Measurements from ENCODE around the gene TMTC2.
"Not testable (repeated sequence)": the region's sequence is repeated elsewhere in the genome, so short reads cannot be mapped to it uniquely, and the experiment has no call there.

TMTC2 gene

GRCh38 chr12:82800185-82800584 lies 113.5 kb downstream of the TMTC2 start:
- FAIRE-seq: no peak

DNA sequence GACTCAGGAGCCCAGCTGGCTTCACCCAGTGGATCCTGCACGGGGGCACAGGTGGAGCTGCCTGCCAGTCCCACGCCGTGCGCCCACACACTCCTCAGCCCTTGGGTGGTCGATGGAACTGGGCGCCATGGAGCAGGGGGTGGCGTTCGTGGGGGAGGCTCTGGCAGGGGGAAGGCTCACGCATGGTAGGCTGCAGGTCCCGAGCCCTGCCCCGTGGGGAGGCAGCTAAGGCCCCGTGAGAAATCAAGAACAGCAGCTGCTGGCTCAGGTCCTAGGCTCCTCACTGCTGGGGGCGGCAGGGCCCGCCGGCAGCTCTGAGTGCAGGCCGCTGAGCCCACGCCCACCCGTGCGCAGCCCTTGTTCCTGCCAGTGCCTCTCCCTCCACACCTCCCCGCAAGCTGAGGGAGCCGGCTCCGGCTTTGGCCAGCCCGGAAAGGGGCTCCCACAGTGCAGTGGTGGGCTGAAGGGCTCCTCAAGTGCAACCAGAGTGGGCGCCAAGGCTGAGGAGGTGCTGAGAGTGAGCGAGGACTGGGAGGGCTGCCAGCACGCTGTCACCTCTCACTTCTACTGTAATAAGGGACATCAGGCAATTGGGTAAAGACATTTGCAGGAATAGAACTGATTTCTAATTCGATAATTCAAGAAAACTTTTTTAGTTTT lies 115.4 kb downstream of the TMTC2 start:
- FAIRE-seq: no peak

- no peak for FAIRE-seq
Observed at GRCh38 chr12:82803201-82803600, 116.5 kb downstream of the TMTC2 start.

DNA sequence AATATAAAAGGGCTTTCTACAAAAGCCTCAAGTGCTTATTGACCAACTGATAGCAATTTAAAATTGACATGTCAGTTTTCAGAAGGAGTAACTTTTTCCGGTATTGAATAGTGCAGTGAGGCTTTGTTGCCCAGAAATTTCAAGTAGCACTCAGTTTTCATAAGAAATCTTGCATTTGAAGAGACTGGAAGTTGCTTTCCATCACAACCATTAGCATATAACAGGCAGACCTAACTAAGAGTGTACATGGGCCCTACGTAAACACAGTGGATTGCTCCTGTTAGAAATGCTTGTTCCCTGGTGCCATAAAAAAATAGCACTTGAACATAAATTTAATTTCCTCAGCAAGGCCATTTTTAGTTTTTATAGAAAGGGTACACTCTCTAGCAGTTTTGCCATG lies 117.9 kb downstream of the TMTC2 start:
- no peak for FAIRE-seq

GRCh38 chr12:82805004-82805403 lies 118.3 kb downstream of the TMTC2 start:
- not testable (repeated sequence) for FAIRE-seq

DNA sequence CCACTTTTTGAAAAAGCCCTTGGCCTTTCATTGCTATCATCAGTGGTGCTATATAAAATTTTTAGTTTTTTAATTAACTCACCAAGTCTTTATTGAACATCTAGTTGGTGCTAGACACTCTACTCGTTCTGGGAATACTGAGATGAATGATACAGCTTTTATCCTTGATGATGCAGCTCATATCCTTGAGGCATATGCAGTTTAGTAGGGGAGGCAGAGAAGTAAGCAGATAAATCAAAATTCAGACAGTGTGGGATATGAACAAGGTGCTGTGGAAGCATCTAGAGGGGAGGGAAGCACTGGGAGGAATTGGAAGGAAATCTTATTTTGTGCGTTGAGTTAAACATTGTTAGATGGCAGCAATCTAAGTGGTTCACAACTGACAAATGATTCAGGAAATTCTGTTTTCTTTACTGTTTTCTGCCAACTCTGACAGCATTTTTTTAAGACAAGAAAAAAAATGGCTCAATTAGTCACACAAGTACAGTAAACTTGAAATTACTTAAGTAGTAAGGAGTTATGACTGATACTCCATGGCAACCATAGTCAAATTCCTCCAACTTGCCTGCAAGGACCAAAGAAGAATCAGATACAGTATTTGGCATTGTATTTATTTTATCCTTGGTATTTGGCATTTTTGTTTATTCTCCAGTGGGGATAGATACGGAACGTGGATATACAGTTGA lies 119.2 kb downstream of the TMTC2 start:
- no peak for FAIRE-seq

DNA sequence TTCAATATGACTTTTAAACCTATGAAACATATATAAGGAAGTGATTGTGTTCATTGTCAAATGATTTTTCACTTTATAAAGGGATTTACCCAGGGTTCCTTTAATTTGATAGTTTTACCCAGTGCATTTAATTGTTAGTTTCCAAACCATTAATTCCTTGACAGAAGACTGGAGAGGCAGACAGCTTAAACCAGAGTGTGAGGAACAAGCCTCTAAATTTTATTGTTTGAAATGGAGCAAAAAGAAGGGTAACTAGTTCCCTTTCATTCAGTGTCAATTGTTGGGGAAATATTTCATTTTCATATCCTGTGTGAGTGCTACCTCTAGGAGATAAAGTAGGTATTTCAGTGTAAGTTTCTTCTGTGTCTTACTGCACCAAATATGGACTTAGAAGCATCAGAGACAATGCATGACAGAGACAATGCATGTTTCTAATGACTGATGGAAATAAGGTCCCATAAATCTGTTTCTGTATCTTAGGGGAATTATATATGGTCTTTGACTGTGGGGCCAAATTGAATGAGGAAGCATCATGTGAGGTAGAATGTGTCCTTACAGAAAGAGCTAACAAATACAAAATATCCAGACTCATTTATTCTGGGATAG lies 120.5 kb downstream of the TMTC2 start:
- no peak for FAIRE-seq

GRCh38 chr12:82810568-82810967 lies 123.9 kb downstream of the TMTC2 start:
- no peak for FAIRE-seq

- FAIRE-seq: no peak
Observed at GRCh38 chr12:82817368-82817767, 130.7 kb downstream of the TMTC2 start.

DNA sequence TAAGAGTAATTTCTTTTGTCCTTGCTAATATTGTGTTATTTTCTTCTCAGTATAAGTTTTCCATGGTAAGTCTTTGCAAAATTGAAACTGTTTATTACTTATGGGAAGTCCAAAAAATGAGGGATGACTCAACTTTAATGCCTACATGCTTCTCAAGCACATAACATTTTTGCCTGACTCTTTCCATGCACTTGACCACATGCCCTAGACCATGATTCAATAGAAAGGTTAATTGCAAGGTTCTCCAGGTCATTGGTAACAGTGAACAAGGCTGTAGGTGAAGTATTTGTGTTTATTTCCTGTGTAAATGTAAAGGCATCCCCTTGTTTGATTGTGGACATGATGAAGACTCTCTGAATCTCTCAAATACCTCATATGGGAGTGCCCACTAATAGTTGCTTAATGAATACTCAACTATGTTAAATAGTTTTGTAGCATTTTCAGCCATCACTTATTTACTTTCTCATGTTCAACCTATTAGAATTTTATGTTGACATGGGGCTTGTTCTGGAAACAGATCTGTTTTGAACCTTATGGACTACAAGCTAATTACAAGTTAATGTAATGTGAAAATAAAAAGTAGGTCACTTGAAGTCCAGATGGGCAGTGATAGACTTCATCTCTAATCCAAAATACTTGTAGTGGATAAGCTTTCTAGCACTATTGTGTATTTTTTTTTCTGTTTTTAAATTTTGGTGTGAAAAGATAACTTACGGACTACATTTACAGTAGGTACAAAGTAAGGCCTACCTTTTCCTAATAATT lies 131.7 kb downstream of the TMTC2 start:
- no peak for FAIRE-seq

GRCh38 chr12:82826505-82826904 lies 139.8 kb downstream of the TMTC2 start:
- FAIRE-seq: no peak

DNA sequence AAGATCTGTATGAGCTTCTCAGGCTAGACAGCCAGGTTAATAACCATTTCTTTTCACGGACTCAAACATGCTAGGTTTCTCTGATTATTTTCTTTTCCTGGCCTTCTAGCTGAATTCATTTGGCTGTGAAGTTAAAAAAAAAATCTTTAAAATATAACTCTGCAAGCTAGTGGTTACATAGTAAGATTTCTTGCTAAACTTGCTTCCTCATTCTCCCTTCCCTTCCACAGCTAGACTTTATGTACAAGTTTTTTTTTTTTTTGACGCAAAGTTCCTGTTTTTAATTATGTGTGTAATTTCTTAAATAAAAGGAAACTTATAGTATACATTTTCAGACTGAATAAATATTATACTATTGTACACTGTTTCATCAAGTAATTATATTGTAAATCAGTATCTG lies 145.4 kb downstream of the TMTC2 start:
- FAIRE-seq: no peak

GRCh38 chr12:82832981-82833380 lies 146.3 kb downstream of the TMTC2 start:
- no peak for FAIRE-seq

GRCh38 chr12:82833481-82833880 lies 146.8 kb downstream of the TMTC2 start:
- no peak for FAIRE-seq

GRCh38 chr12:82835217-82835616 lies 148.5 kb downstream of the TMTC2 start:
- no peak for FAIRE-seq

DNA sequence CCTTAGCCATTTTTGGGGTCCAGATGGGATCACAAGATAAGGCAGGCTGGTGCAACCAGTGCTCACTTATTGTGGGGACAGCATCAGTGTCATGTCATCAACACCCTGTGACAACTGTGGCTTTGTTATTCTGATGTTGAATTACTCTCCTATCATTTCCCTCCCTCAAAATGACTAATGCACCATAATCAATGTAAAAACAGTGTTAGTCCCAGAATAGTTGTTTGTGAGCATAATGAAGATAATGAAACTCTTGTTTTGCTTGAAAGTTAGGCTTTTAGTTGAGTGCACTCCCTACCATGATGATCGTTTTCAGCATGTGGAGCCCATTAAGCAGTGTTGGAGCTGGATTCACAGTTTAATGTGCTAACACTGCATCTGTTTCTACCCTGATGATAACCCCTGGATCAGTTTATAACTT lies 151.4 kb downstream of the TMTC2 start:
- no peak for FAIRE-seq

DNA sequence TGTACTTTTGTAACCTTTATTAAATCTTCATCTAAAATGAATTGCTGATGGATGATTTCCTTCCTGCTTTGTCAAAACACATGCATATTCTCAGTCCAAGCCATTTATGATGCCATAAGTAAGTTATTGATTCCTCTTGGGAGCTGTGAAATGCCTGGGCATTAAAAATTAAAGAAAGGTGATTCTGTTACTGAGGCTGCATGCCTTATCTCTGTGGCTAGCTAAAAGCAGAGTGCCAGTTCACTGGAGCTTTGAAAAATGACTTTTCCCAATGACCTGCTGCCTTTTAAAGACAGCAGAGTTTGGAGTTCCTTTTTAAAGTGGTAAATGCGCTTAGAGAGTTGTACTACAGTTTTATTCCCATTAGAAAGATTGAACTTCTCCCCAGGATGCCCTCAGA lies 152.1 kb downstream of the TMTC2 start:
- FAIRE-seq: no peak

DNA sequence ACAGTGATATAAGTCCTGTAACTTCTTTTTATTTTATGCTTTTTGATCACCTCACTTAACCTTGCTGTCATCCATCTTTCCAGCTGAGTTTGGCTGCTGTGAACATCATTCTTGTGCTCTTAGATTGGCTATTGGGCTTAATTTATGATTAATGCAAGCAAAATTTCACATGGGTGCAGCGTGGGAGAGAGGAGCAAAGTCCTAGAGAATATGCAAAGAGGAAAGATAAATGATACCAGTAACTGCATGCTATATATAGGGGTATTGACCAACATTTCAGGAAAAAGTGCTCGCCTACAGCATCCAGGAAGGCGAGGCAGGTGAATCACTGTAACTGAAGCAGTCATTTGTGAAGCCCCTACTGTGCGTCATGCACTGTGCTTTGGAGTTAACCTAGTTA lies 153.1 kb downstream of the TMTC2 start:
- FAIRE-seq: no peak

- FAIRE-seq: no peak
Observed at GRCh38 chr12:82841487-82841904, 154.8 kb downstream of the TMTC2 start.

- FAIRE-seq: no peak
Observed at GRCh38 chr12:82842480-82842879, 155.8 kb downstream of the TMTC2 start.

- FAIRE-seq: not testable (repeated sequence)
Observed at GRCh38 chr12:82845076-82845475, 158.4 kb downstream of the TMTC2 start.

- no peak for FAIRE-seq
Observed at GRCh38 chr12:82848845-82849244, 162.1 kb downstream of the TMTC2 start.

DNA sequence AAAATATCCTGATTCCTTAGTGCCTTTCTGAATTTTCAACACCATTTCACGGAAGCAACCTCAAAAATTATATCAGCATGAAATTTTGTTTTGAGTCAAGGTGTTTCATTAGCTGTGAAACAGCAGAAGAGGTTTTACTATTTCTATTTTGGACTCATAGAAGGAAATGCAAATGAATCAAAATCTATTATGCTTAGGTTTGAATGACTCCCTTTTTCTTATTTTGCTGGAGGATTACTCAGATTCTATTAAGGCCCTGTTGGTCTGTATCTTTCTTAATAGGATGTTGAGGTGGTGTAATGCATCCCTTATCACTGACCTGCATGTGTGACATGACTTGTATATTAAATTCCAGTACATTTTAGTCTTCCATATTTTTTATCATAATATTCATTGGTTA lies 165.8 kb downstream of the TMTC2 start:
- FAIRE-seq: no peak

GRCh38 chr12:82855872-82856271 lies 169.2 kb downstream of the TMTC2 start:
- FAIRE-seq: no peak
